HL-60 (cell line): Measurements from ENCODE around the gene UTS2B.

Experiments used
- DNase-seq, 2 experiments: peaks; one replicate each; pipeline ENCODE4 v3.0.0-alpha.2; 2010 to 2020; ENCODE audit warnings: low read depth in 1 of 2, low spot score in 1 of 2
- H3K27ac ChIP-seq: fragments of 250-450 bp; sonication (Bioruptor Pico); replicated peaks from 2 replicates; pipeline ENCODE4 v1.5.1; 2020; ENCODE audit warnings: mild to moderate bottlenecking, moderate library complexity
- H3K27me3 ChIP-seq: fragments of 250-450 bp; sonication (Bioruptor Pico); 2 replicates; pipeline ENCODE4 v1.5.1; 2021; ENCODE audit warnings: mild to moderate bottlenecking, moderate library complexity; ENCODE audit not compliant: insufficient read depth, poor library complexity, severe bottlenecking
- H3K4me3 ChIP-seq: replicated peaks from 2 replicates; pipeline ENCODE4 v1.5.1; 2011; ENCODE audit warnings: mild to moderate bottlenecking, control low read depth, low read length; ENCODE audit not compliant: insufficient read depth
- GABPA ChIP-seq: IDR thresholded peaks from 2 replicates; pipeline ENCODE4 v1.6.1; 2012; ENCODE audit warnings: low read depth
- POLR2AphosphoS5 ChIP-seq: IDR thresholded peaks from 2 replicates; pipeline ENCODE4 v1.6.1; 2012; ENCODE audit warnings: low read depth
- REST ChIP-seq: IDR thresholded peaks from 2 replicates; pipeline ENCODE4 v1.6.1; 2012; ENCODE audit warnings: low read depth; ENCODE audit not compliant: insufficient replicate concordance
- SPI1 ChIP-seq: IDR thresholded peaks from 2 replicates; pipeline ENCODE4 v1.6.1; 2012; ENCODE audit warnings: low read depth, mild to moderate bottlenecking, borderline replicate concordance
- TF ChIP-seq, protein P1 (sequence below): IDR thresholded peaks from one replicate; pipeline ENCODE4 v1.5.1; 2011; ENCODE audit warnings: low read length, control low read depth, inconsistent platforms; ENCODE audit not compliant: insufficient read depth

The UTS2B gene

GRCh38 chr3:191345334-191345733 lies 15.0 kb upstream of the UTS2B start:
- Histone ChIP-seq H3K27ac (no peak overlapping the region), H3K4me3 (no peak overlapping the region), H3K27me3 (no peaks in the 10 kb centered on the region)
- TF ChIP-seq, protein P1, sequence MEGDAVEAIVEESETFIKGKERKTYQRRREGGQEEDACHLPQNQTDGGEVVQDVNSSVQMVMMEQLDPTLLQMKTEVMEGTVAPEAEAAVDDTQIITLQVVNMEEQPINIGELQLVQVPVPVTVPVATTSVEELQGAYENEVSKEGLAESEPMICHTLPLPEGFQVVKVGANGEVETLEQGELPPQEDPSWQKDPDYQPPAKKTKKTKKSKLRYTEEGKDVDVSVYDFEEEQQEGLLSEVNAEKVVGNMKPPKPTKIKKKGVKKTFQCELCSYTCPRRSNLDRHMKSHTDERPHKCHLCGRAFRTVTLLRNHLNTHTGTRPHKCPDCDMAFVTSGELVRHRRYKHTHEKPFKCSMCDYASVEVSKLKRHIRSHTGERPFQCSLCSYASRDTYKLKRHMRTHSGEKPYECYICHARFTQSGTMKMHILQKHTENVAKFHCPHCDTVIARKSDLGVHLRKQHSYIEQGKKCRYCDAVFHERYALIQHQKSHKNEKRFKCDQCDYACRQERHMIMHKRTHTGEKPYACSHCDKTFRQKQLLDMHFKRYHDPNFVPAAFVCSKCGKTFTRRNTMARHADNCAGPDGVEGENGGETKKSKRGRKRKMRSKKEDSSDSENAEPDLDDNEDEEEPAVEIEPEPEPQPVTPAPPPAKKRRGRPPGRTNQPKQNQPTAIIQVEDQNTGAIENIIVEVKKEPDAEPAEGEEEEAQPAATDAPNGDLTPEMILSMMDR: no peak
- no peak for TF ChIP-seq GABPA
- no peak for TF ChIP-seq POLR2AphosphoS5
- TF ChIP-seq SPI1: no peak
- no peak for TF ChIP-seq REST
- DNase-seq: no peak

DNA sequence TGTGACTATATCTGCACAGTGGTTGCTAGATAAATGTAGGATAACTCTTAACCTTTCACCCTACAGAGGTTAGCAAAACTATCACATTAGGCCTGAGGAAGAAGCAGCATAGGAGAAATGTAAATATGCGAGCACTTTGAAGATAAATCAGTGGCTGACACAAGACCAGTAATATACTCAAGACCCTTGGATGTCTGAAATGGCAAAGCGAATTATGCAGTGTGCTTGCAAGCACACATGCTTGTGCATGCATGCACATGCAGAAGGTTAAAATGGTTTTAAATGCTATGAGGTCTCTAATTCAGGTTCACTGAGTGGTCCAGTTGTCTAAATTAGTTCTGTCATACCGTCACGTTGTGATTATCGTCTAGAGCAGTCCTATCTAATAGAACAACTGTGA lies 13.6 kb upstream of the UTS2B start:
- TF ChIP-seq POLR2AphosphoS5: no peak
- no peak for TF ChIP-seq SPI1
- no peak for TF ChIP-seq REST
- no peak for TF ChIP-seq GABPA
- TF ChIP-seq, protein P1: no peak
- no peak for DNase-seq
- Histone ChIP-seq H3K27me3 (no peaks in the 10 kb centered on the region), H3K27ac (no peak overlapping the region), H3K4me3 (no peak overlapping the region)

- no peak for DNase-seq
- TF ChIP-seq, protein P1: no peak
- TF ChIP-seq REST: no peak
- no peak for TF ChIP-seq SPI1
- TF ChIP-seq POLR2AphosphoS5: no peak
- TF ChIP-seq GABPA: no peak
These were observed 12.8 kb upstream of the UTS2B start for GRCh38 chr3:191343115-191343514.

More at GRCh38 chr3:191343115-191343514, 12.8 kb upstream of the UTS2B start:
- Histone ChIP-seq H3K4me3 (no peak overlapping the region), H3K27me3 (no peaks in the 10 kb centered on the region), H3K27ac (no peak overlapping the region)
